B cell (primary cell): ENCODE data around the gene SMPD3. TPM values are rescaled to one million over a fixed set of nuclear protein-coding genes. Genes with fewer than 3 reads are reported as not detected.

ENCODE experiments used
- ATAC-seq: fragments of 200-7000 bp; cut with Tn5 transposase; one replicate; pipeline ENCODE4 v1.10.0; 2021; ENCODE audit warnings: low read depth, mild to moderate bottlenecking, moderate number of reproducible peaks, moderate library complexity
- CTCF ChIA-PET: fragments of 350-600 bp; sonication (Branson Sonifier 250); formaldehyde crosslinking; loops from one replicate; lab custom pipeline; 2021; ENCODE audit warnings: antibody characterized with exemption, inconsistent platforms; lab: Charles Lee
- POLR2A ChIA-PET: fragments of 350-600 bp; sonication (Branson Sonifier 250); formaldehyde crosslinking; loops from one replicate; lab custom pipeline; 2021; ENCODE audit warnings: antibody characterized with exemption; lab: Charles Lee
- DNase-seq: peaks from one replicate; pipeline ENCODE4 v3.0.0; 2013
- H2AFZ ChIP-seq: 2 replicates; pipeline ENCODE4 v1.6.1; 2012; ENCODE audit warnings: mild to moderate bottlenecking, low read depth, low read length; ENCODE audit not compliant: insufficient read depth, poor library complexity, severe bottlenecking
- H3K27ac ChIP-seq, 2 donors: 1 replicate in 1 of 2; 2 replicates in 1 of 2; pipeline ENCODE4 v1.5.1; 2012 to 2013; ENCODE audit warnings: low read length in 2 of 2, mild to moderate bottlenecking in 2 of 2, moderate library complexity in 1 of 2
- H3K27me3 ChIP-seq, 4 experiments: fragments of 200-600 bp in 1 of 4; sonication (generic) in 1 of 4; replicated peaks in 1 of 4; 1 replicate in 2 of 4; 2 replicates in 2 of 4; pipeline versions ENCODE4 v1.6.1 to v1.7.0; 2013 to 2016; ENCODE audit warnings: low read length in 3 of 4, mild to moderate bottlenecking in 2 of 4, mixed read lengths in 1 of 4, moderate library complexity in 1 of 4; ENCODE audit not compliant: insufficient read depth in 4 of 4, control insufficient read depth in 3 of 4; ENCODE audit errors: control extremely low read depth in 1 of 4
- H3K36me3 ChIP-seq, 2 experiments: replicated peaks in 1 of 2; 1 replicate in 1 of 2; 2 replicates in 1 of 2; pipeline versions ENCODE4 v1.6.1 to v1.7.1; 2013; ENCODE audit warnings: low read length in 1 of 2; ENCODE audit not compliant: insufficient read depth in 2 of 2, control insufficient read depth in 1 of 2; ENCODE audit errors: control extremely low read depth in 1 of 2, extremely low read depth in 1 of 2
- H3K4me1 ChIP-seq, 2 donors: fragments of 200-600 bp in 1 of 2; sonication (generic) in 1 of 2; 1 replicate in 1 of 2; 2 replicates in 1 of 2; pipeline versions ENCODE4 v1.5.1 to v1.6.1; 2013 to 2017; ENCODE audit warnings: low read length in 2 of 2; ENCODE audit not compliant: control insufficient read depth in 2 of 2, insufficient read depth in 2 of 2
- H3K4me2 ChIP-seq: replicated peaks from 2 replicates; pipeline ENCODE3; 2012; ENCODE audit warnings: mild to moderate bottlenecking, low read depth, low read length; ENCODE audit not compliant: poor library complexity, severe bottlenecking
- H3K4me3 ChIP-seq, 5 experiments: fragments of 200-600 bp in 1 of 5; sonication (generic) in 1 of 5; 1 replicate in 3 of 5; 2 replicates in 2 of 5; pipeline versions ENCODE4 v1.5.1 to v1.7.0; 2011 to 2016; ENCODE audit warnings: low read length in 4 of 5, mild to moderate bottlenecking in 4 of 5, low read depth in 2 of 5, control low read depth in 1 of 5, moderate library complexity in 1 of 5; ENCODE audit not compliant: insufficient read depth in 1 of 5; ENCODE audit errors: control extremely low read depth in 1 of 5, extremely low read depth in 1 of 5
- H3K79me2 ChIP-seq: fragments of 200-600 bp; sonication (generic); one replicate; pipeline ENCODE4 v1.6.0; 2016; ENCODE audit warnings: low read length; ENCODE audit not compliant: control insufficient read depth, insufficient read depth
- H3K9ac ChIP-seq: fragments of 200-600 bp; sonication (generic); 2 replicates; pipeline ENCODE4 v1.6.1; 2017; ENCODE audit warnings: mild to moderate bottlenecking, low read length, moderate library complexity
- H3K9me3 ChIP-seq, 3 donors: one replicate each; pipeline versions ENCODE4 v1.6.1 to v1.7.1; 2013; ENCODE audit warnings: low read length in 2 of 3; ENCODE audit not compliant: control insufficient read depth in 2 of 3, insufficient read depth in 1 of 3; ENCODE audit errors: control extremely low read depth in 1 of 3
- H4K20me1 ChIP-seq: 2 replicates; pipeline ENCODE4 v1.6.0; 2012; ENCODE audit warnings: mild to moderate bottlenecking, low read length; ENCODE audit not compliant: insufficient read depth, control insufficient read depth, poor library complexity, severe bottlenecking
- H3K27ac Mint-ChIP-seq: one replicate; pipeline ENCODE4 v1.8.0; 2021; ENCODE audit warnings: mixed read lengths
- H3K27me3 Mint-ChIP-seq: one replicate; pipeline ENCODE4 v1.8.0; 2021; ENCODE audit warnings: mixed read lengths
- H3K4me1 Mint-ChIP-seq: one replicate; pipeline ENCODE4 v1.8.0; 2021; ENCODE audit warnings: mixed read lengths
- H3K4me3 Mint-ChIP-seq: one replicate; pipeline ENCODE4 v1.8.0; 2021; ENCODE audit warnings: mixed read lengths
- H3K9me3 Mint-ChIP-seq: one replicate; pipeline ENCODE4 v1.8.0; 2022; ENCODE audit warnings: mixed read lengths; ENCODE audit not compliant: insufficient read depth
- EZH2 ChIP-seq: IDR thresholded peaks from 2 replicates; pipeline ENCODE4 v1.6.1; 2012; ENCODE audit warnings: borderline replicate concordance, low read depth, mild to moderate bottlenecking, moderate library complexity, low read length; ENCODE audit not compliant: insufficient read depth, poor library complexity, severe bottlenecking
- WGBS: methylation state at CpG from one replicate; pipeline ENCODE4 v1.1.5; 2013; ENCODE audit warnings: missing lambda C conversion rate; ENCODE audit not compliant: insufficient coverage; 5-methylcytosine and 5-hydroxymethylcytosine counted together
- intact Hi-C: fragments of 100-400 bp; cut with micrococcal nuclease; formaldehyde crosslinking; loops from one replicate; pipeline ENCODE4 v1.10.0; 2022
- polyA plus RNA-seq: library from polyadenylated mRNA; depleted of rRNA; stranded (reverse); fragments of >200 nt; gene quantifications from 2 replicates; pipeline ENCODE4 v1.2.3, GENCODE V29; 2012
- total RNA-seq, 2 donors: library from RNA; stranded (reverse); fragments of 120-200 nt in 1 of 2; gene quantifications; 1 replicate in 1 of 2; 2 replicates in 1 of 2; pipeline versions ENCODE4 v1.2.3 to v1.2.4, GENCODE V29; 2013 to 2022
- TF ChIP-seq, protein P1 (sequence below): fragments of 200-600 bp; IDR thresholded peaks from one replicate; pipeline ENCODE4 v1.8.0; 2022; ENCODE audit warnings: antibody characterized with exemption, mild to moderate bottlenecking

The SMPD3 gene
- total and polyA plus RNA-seq, 2 donors (not counting 1 experiment from before 2014, with no cell fraction given), result 1.2 to 2.8 TPM

DNA sequence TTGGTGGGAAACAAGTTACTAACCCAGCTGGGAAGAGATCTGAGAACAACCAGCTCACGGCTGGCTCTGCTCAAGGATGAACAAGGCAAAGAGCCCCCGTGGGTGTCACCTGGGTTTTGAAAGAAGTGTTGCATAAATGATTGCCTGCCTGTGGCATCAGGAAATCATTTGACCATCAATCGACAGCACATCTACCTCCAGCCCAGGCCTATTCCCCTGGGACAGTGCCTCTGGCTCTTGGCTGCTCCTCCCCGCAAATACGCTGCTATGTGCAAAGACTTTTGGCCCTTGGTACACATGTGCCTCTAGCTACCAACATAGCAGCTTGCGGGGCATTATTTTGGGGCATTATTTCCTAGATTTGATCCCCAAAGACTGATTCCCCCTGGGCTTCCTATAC is 39.4 kb upstream of the SMPD3 start:
- H3K79me2 ChIP-seq, result no peaks in the 10 kb centered on the region
- ChIA-PET POLR2A (no interaction called here), CTCF (no interaction called here)
- no peak overlapping the region for H3K27ac ChIP-seq
- H3K4me2 ChIP-seq, result no peak overlapping the region
- intact Hi-C loops, result no loop called here
- no peak overlapping the region for H3K9ac ChIP-seq
- H3K9me3 ChIP-seq, result no peaks in the 10 kb centered on the region
- no peaks in the 10 kb centered on the region for H3K36me3 ChIP-seq
- no peak for TF ChIP-seq EZH2
- TF ChIP-seq, protein P1, sequence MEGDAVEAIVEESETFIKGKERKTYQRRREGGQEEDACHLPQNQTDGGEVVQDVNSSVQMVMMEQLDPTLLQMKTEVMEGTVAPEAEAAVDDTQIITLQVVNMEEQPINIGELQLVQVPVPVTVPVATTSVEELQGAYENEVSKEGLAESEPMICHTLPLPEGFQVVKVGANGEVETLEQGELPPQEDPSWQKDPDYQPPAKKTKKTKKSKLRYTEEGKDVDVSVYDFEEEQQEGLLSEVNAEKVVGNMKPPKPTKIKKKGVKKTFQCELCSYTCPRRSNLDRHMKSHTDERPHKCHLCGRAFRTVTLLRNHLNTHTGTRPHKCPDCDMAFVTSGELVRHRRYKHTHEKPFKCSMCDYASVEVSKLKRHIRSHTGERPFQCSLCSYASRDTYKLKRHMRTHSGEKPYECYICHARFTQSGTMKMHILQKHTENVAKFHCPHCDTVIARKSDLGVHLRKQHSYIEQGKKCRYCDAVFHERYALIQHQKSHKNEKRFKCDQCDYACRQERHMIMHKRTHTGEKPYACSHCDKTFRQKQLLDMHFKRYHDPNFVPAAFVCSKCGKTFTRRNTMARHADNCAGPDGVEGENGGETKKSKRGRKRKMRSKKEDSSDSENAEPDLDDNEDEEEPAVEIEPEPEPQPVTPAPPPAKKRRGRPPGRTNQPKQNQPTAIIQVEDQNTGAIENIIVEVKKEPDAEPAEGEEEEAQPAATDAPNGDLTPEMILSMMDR, result no peak
- H4K20me1 ChIP-seq, result no peaks in the 10 kb centered on the region
- H3K4me1 ChIP-seq, result peaks cover 19 to 20% of the 10 kb centered on the region in 2 donors
- Mint-ChIP-seq H3K9me3 (no peaks in the 10 kb centered on the region), H3K4me1 (peaks cover 16% of the 10 kb centered on the region), H3K27ac (no peak overlapping the region), H3K4me3 (no peak overlapping the region), H3K27me3 (no peaks in the 10 kb centered on the region)
- no peak overlapping the region for H2AFZ ChIP-seq
- WGBS, result 58% methylated on average over 5 of the region's 6 CpGs
- DNase-seq, result no peak
- no peak overlapping the region for H3K4me3 ChIP-seq
- ATAC-seq, result no peak
- H3K27me3 ChIP-seq, result peaks cover 0 to 7% (median 0%) of the 10 kb centered on the region in 4 experiments

DNA sequence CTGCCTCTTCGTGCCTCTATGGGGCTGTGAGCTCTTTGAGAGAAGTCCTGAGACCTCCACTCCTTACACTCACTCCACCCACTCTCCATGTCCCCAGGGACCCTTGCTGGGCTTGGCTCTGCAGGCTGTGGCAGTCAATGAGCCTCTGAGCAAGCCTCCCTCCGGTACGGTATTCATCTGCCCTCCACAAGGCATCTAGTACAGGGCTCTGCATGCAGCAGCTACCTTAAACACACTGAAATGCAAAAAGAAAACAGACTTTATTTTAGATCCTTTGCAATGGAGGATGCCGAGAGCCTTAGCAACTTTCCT is 38.9 kb upstream of the SMPD3 start:
- ATAC-seq, result no peak
- Mint-ChIP-seq H3K27me3 (no peaks in the 10 kb centered on the region), H3K4me1 (peaks cover 14% of the 10 kb centered on the region), H3K4me3 (no peak overlapping the region), H3K9me3 (no peaks in the 10 kb centered on the region), H3K27ac (no peak overlapping the region)
- CTCF ChIA-PET, result interaction anchor here (0.5 kb wide), 1 partner anchor 250 kb away, joined by 3 read pairs; the partner anchor contains the start of gene CDH1
- H3K36me3 ChIP-seq, result no peaks in the 10 kb centered on the region
- POLR2A ChIA-PET, result interaction anchor here (0.5 kb wide), 1 partner anchor 27 kb away, joined by 3 read pairs; no protein-coding TSS in a partner anchor
- no peak overlapping the region for H2AFZ ChIP-seq
- TF ChIP-seq, protein P1, result no peak
- no peak for TF ChIP-seq EZH2
- H3K4me3 ChIP-seq, result no peak overlapping the region
- DNase-seq, result no peak
- H3K4me2 ChIP-seq, result no peak overlapping the region
- H3K79me2 ChIP-seq, result no peaks in the 10 kb centered on the region
- H3K4me1 ChIP-seq, result peaks cover 14 to 15% of the 10 kb centered on the region in 2 donors
- H4K20me1 ChIP-seq, result no peaks in the 10 kb centered on the region
- no peak overlapping the region for H3K9ac ChIP-seq
- no peaks in the 10 kb centered on the region for H3K9me3 ChIP-seq
- H3K27me3 ChIP-seq, result peaks cover 0 to 7% (median 0%) of the 10 kb centered on the region in 4 experiments
- intact Hi-C loops, result no loop called here
- WGBS, result 69% methylated on average over 3 of the region's 4 CpGs
- no peak overlapping the region for H3K27ac ChIP-seq
